GM03348 (cell line): ENCODE measurements around the gene HDAC4.

Source experiments
- DNase-seq: peaks from one replicate; pipeline ENCODE4 v3.0.0; 2012; ENCODE audit warnings: low spot score

The HDAC4 gene

GRCh38 chr2:239200646-239201530 is 199.9 kb downstream of the HDAC4 start:
- DNase-seq = no peak

- no peak for DNase-seq
These were observed 201.6 kb downstream of the HDAC4 start for GRCh38 chr2:239199041-239199768.

GRCh38 chr2:239198221-239198620 is 202.6 kb downstream of the HDAC4 start:
- no peak for DNase-seq

- no peak for DNase-seq
These were observed 203.7 kb downstream of the HDAC4 start for GRCh38 chr2:239197146-239197545.

GRCh38 chr2:239196474-239197021 is 204.3 kb downstream of the HDAC4 start:
- DNase-seq = no peak

- DNase-seq = no peak
These were observed 204.8 kb downstream of the HDAC4 start for GRCh38 chr2:239195992-239196391.

GRCh38 chr2:239195318-239195871 is 205.4 kb downstream of the HDAC4 start:
- DNase-seq = no peak

- no peak for DNase-seq
These were observed 206.0 kb downstream of the HDAC4 start for GRCh38 chr2:239194731-239195317.

GRCh38 chr2:239193925-239194677 is 206.7 kb downstream of the HDAC4 start:
- no peak for DNase-seq

GRCh38 chr2:239193401-239193811 is 207.4 kb downstream of the HDAC4 start:
- no peak for DNase-seq

- no peak for DNase-seq
These were observed 207.8 kb downstream of the HDAC4 start for GRCh38 chr2:239192975-239193374.

GRCh38 chr2:239192456-239192855 is 208.4 kb downstream of the HDAC4 start:
- no peak for DNase-seq

- DNase-seq = no peak
These were observed 209.6 kb downstream of the HDAC4 start for GRCh38 chr2:239190921-239191885.

GRCh38 chr2:239190361-239190760 is 210.5 kb downstream of the HDAC4 start:
- DNase-seq = no peak

GRCh38 chr2:239189711-239190131 is 211.1 kb downstream of the HDAC4 start:
- no peak for DNase-seq

GRCh38 chr2:239188536-239188935 is 212.3 kb downstream of the HDAC4 start:
- DNase-seq = no peak

GRCh38 chr2:239187464-239188253 is 213.2 kb downstream of the HDAC4 start:
- DNase-seq = no peak

GRCh38 chr2:239186516-239187357 is 214.1 kb downstream of the HDAC4 start:
- DNase-seq = no peak
